ENCODE data around the gene KCNAB2. TPM values are rescaled to one million over a fixed set of nuclear protein-coding genes. Genes with fewer than 3 reads are reported as not detected.

KCNAB2 gene
- total RNA-seq, 1 donor from 2014 or later, result 18.5 TPM

DNA sequence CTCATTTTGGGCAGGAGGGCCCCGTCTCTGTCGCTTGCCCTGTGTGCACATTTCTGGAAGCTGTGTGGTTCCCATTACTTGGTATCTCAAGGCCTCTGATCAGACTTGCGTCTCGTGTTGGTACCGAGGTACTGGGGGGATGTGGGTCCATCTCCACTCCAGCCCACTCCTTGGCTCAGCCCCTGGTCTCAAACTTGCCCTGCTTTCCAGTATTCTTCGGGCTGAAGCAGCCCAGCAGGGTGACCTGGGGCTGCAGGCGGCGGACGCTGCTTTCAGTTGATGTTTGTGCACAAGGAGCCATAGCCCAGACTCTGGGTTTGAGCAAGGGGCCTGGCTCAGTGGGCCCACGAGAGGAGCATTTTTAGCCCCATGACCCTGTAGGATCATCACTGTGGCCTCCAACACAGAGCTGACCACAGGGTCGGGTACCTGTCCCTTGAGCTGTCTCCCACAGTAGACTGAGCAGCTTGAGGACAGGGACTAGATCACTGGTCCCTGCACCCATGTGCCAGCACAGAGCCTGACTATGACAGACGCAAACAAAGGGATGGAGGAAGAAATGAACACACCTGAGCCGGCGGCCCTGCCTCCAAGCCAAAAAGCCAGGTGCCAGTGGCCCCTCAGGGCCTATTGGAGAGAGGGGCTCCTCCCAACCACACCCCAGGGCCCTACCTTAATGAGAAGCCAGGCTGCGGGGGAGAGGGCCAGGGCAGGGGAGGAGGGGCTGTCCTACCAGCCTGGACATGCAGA, 87.6 kb downstream of the KCNAB2 start:
- intact Hi-C loops (cut with micrococcal nuclease), result no loop called here
- DNase-seq (peak; percentile 4), ATAC-seq (no peak)

DNA sequence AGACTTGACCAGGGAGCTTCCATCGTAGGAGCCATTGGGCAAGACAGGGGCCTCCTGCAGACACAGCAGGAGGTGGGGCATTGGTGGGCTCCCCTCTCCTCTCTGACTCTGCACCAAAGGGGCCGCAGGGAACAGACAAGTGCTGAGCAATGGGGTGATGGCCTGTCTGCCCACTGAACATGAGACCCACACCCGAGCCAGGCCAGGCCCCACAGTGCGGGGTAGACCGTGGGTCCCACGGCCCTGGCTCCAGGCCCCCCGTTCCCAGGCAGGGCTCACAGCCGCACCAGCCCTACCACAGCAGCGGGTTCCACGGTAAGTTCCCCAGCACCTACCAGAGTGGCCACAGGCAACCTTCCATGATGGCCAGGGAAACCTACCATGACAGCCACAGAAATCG, 88.5 kb downstream of the KCNAB2 start:
- DNase-seq (peak; percentile 11), ATAC-seq (no peak)
- intact Hi-C loops (cut with micrococcal nuclease), result no loop called here

DNA sequence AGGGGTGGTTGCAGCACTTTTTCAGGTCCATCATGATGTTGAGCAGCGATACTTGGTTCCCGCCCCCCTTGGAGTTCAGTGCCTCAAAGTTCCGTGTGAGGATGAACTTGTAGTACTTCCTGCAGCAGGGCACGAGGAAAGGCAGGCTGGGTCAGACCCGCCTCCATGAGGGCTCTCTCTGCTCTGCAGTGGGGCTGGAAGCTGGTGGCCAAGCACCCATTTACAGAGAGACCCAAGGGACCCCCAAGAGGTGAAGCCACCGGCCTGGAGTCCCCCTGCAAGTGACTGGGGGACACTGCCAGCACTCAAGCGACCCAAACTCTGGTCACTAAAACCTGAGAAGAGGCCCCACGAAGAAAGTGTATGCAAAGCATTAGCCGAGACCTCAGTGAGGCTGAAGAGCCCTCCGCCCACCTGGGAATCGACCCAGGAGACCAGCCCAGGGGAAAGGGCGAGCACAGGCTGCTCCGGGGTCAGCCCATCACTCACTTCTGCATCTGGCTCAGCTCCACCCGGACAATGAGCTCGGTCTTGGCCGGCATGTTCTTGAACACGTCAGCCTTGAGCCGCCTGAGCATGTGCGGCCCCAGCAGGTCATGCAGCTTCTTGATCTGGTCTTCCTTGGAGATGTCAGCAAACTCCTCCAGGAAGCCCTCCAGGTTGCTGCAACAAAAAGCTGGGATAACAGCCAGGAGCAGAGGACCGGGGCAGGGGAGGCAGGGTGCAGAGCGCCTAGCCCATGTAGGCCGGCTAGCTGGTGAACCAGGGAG, 89.2 kb downstream of the KCNAB2 start:
- intact Hi-C loops (cut with micrococcal nuclease), result no loop called here
- peak; percentile 13 for DNase-seq
- no peak for ATAC-seq

DNA sequence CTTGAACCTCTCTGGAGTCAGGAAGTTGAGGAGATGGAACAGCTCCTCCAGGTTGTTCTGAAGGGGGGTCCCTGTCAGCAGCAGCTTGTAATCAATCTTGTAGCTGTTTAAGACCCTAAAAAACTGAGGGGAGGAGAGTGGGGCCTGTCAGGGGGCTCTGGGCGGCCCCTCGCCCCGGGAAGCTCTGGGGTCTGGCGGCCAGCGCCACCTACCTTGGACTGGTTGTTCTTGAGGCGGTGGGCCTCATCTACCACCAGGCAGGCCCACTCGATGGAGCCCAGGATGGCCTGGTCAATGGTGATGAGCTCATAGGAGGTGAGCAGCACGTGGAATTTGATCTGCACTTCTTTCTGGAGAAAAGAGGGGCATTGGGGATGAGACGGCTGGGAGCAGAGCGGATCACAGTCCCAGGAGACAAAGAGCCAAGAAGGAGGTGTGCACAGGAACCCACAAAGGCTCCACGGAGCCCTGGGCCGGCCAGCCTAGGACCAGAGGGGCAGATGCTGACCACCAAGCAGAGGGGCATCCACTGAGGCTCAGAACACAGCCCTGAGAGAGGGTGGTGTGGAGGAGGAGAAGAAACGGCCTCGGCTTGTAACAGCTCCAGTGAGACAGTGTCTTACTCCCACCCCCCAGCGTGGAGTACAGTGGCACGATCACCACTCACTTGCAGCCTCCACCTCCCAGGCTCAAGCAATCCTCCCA, 91.0 kb downstream of the KCNAB2 start:
- ATAC-seq (no peak), DNase-seq (peak; percentile 3)
- intact Hi-C loops (cut with micrococcal nuclease), result no loop called here

DNA sequence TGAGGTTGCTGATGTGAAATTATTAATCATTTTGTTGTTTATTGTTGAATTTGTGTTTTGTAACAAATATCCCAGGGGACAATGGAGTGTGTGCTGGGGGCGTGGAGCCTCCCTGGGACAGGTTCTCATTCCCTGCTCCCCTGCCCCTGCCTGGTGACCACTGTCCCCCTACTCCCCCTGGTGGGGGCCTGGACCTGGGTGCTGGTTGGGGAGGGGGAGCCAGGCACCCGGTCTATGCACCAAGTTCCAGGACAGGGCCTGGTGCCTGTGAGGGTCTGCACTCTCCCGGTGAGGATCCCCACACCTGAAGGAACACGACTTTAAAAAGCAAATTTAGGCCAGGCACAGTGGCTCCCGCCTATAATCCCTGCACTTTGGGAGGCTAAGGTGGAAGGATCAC, 92.1 kb downstream of the KCNAB2 start:
- intact Hi-C loops (cut with micrococcal nuclease), result no loop called here
- DNase-seq, result peak; percentile 7
- no peak for ATAC-seq

DNA sequence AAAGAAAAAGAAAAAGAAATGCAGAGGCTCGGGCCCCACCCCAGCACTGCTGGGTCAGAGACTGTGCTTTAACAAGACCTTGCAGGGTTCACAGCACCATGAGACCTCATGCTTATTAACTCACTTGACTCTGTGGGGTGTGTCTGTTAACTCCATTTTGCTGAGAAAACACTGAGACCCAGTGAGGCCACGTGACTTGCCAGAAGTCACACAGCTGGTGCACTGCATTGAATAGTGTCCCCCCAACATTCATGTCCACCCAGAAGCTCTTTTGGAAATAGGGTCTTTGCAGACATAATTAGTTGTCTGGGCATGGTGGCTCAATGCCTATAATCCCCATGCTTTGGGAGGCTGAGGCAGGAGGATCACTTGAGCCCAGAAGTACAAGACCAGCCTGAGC, 94.7 kb downstream of the KCNAB2 start:
- ATAC-seq (no peak), DNase-seq (peak; percentile 3)
- intact Hi-C loops (cut with micrococcal nuclease), result no loop called here

DNA sequence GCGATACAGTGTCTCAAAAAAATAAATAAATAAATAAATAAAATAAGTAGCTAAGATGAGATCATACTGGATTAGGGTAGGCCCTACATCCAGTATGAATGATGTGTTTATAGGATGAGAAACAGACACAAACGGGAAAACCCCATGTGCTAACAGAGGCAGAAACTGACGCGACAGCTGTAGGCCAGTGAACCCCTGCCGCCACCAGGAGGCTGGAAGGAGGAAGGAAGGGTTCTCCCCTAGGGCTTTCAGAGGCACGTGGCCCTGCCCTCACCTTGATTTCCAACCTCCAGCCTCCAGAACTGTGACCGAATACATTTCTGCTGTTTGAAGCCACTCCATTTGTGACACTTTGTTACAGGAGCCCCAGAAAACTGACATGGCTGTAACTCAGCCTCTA, 95.9 kb downstream of the KCNAB2 start:
- intact Hi-C loops (cut with micrococcal nuclease), result no loop called here
- DNase-seq (peak; percentile 2), ATAC-seq (no peak)

DNA sequence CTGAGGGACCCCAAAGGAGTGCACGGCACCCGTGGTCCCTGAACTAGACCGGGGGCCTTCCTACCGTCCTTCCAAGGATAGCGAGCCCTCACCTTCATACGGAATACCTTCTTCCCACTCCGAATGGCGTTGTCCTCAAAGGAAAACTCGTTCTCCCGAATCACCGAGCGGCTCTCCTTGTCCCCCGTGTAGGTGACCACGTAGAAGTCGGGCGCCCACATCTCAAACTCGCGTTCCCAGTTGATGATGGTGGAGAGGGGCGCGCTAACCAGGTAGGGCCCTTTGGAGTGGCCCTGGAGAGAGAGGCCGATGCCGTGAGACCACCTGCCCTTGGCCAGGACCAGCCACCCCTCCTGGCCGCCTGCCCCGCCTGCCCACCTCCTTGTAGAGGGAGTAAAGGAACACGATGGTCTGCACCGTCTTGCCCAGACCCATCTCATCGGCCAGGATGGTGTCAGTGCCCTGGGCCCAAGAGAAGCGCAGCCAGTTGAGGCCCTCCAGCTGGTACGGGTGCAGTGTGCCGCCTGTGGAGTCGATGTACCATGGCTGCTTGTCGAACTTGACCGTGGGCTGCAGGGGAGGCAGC, 96.4 kb downstream of the KCNAB2 start:
- ATAC-seq (no peak), DNase-seq (no peak)
- intact Hi-C loops (cut with micrococcal nuclease), result no loop called here

DNA sequence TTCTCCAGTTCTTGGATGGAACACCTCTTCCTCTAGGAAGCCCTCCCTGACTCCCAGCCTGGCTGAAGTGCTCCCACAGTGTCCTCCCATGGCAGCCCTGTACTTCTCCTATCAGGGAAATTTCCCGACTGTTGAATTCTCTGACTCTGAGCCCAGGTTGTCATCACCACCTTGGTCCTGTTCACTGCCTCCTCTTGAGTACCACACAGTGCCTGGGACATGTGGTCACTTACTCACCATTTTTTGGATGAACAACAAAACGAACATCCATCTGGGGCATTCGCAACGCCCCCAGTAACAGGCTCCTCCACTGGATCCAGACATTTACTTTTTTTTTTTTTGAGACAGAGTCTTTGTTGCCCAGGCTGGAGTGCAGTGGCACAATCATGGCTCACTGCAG, 97.0 kb downstream of the KCNAB2 start:
- intact Hi-C loops (cut with micrococcal nuclease), result no loop called here
- DNase-seq (no peak), ATAC-seq (no peak)

DNA sequence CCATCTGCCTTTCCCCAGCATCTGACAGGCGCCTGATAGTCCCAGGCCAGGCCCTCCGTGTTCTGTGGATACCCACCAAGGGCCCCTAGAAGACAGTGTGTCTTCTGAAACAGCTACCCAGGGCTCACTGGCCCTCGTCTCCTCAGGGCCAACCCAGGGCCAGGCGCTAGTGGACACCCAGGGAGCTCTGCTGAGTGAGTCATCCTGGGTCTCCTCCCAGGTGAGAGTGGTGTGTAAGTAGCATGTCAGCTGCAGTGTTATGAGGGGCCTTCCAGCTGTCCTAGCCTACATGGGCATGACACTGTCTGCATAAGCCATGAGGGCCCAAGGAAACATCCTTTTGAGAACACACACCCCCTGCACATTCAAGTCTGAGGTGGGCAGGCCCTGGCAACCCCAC, 97.7 kb downstream of the KCNAB2 start:
- intact Hi-C loops (cut with micrococcal nuclease), result no loop called here
- ATAC-seq (no peak), DNase-seq (no peak)

DNA sequence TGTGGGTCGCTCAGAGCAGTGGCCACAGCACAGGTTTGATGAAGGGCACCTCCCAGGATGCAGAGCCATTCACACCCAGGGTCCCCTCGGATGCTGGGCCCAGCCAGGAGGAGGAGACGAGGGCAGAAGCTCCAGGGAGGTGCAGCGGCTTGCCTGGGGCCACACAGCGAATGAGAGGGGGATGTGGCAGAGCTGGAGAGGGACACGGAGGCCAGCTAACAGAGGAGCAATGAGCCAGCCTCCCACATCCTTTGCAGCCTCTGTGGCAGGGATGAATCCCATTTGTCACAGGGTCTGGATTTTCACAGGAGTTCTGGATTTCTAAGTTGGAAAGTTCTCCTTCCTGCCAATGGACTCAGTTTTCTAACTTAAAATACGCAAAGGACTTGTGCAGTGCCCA, 98.5 kb downstream of the KCNAB2 start:
- intact Hi-C loops (cut with micrococcal nuclease), result no loop called here
- DNase-seq (no peak), ATAC-seq (no peak)

DNA sequence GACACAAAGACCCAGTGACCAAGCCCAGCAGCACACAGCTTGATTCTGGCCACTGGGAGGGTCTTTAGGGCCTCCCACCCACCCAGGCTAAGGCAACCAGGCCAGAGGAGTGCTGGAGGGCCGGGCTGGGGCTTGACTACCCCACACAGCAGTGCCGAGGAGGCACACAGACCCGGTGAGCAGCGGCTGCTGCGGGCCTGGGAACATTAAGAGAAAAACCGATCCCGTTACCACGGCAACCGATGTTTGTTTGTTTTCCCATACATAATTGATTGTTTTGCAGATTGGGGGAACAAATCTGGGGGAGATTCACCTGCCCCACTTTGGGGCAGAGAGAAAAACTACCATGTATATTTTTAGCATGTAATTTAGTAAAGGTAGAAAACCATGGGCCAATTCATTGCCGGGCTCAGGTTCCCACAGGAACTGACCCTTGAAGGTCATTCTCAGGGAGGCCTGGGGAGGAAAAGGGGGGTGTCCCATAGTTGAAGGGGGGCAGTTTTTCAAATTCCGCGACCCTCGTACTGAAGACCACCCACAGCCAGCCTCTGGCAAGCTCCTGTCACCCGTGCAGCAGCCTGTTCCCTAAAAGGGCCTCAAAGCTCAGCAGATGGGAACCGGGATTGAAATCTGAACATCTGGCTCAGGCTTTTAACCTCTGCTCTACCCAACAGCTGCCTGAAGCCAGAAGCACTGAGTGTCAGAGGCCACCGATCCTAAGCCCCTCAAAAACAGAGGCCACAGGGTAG, 99.1 kb downstream of the KCNAB2 start:
- ATAC-seq (no peak), DNase-seq (no peak)
- intact Hi-C loops (cut with micrococcal nuclease), result no loop called here

DNA sequence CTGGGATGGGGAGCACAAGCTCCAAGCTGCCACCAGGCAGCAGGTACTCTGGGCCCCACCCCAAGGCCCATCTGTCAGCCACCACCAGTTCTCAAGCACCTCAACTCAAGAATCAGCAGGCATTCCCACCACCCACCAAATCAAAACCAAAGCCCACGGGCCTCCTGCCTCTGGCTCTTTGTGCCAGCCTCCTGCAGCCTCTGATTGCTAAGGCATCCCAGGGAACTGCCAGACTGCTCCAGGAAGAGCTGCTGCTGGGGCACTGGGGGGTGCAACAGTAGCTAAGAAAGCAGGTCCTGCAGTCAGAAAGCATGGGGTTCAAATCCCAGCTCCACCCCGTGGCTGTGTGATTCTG, 99.7 kb downstream of the KCNAB2 start:
- DNase-seq (no peak), ATAC-seq (no peak)
- intact Hi-C loops (cut with micrococcal nuclease), result no loop called here

DNA sequence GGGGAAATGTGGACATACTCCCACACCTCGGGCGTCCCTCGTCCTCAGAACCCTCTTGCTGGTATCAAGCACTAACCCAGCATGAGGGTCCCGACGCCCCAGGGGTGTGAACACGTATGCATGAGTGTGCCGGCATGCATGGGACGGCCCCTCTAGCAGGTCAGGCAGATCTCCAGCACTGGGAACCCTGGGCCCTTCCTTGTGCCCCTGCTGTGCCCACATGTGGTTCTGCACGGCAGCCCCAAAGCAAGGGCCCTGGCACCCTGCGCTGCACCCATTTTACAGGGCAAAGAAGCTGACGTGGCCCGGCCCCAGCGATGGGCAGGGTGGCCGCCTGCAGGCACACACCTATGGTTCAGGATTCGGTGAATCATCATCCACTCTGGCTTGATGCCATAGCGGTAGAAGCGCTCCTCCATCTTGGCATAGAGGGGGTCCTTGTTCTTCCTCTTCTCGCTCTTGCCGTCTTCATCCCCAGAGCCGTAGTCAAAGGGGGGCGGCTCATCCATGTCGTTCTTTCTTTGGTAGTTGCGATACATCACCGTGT, 100.2 kb downstream of the KCNAB2 start:
- ATAC-seq (no peak), DNase-seq (no peak)
- intact Hi-C loops (cut with micrococcal nuclease), result no loop called here

DNA sequence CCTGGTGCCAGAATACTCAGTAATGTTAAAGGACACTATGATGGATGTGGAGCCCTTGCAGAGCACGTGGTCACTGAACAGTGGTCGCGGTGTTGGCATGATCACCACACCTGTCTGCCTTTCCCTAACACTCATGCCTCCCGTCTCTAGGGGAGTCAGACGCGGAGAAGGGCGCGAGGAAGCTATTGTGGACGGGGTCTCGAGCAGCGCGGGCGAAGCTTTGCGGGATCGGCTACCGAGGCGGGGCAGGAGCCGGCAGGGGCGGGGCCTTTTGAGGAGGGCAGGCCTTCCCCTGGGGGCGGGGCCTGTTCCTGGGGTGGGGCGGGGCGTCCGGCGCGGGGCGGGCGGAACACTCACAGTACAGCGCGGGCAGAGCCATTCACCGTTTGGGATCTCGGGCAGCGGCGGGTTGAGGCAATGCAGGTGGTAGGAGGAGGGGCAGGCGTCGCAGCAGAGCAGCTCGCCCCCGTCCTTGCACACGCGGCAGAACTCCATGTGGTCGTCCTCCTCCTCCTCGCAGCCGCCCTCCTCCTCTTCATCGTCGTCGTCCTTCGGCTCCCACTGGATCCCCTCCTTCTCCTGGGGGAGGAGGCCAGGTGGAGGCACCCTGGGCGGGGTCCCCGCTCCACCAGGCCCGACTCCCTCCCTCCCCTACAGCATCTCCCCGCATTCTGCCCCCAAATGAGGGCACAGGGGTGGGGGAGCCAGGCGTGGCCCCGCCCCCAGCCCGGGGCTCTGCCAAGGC, 103.0 kb downstream of the KCNAB2 start:
- intact Hi-C loops (cut with micrococcal nuclease), result no loop called here
- peak; percentile 62 for DNase-seq
- peak; percentile 75 for ATAC-seq

DNA sequence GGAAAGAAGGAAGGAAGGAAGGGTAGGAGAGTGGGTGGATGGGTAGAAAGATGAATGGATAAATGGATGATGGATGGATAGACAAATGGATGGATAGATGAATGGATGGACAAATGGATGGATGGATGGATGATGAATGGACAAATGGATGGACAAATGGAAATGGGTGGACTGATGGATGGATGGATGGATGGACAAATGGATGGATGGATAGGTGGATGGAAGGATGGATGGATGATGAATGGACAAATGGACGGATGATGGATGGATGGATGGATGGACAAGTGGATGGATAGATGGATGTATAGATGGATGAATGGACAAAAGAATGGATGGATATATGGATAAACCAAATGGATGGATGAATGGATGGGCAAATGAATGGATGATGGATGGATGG, 103.9 kb downstream of the KCNAB2 start:
- DNase-seq (no peak), ATAC-seq (no peak)
- intact Hi-C loops (cut with micrococcal nuclease), result no loop called here

DNA sequence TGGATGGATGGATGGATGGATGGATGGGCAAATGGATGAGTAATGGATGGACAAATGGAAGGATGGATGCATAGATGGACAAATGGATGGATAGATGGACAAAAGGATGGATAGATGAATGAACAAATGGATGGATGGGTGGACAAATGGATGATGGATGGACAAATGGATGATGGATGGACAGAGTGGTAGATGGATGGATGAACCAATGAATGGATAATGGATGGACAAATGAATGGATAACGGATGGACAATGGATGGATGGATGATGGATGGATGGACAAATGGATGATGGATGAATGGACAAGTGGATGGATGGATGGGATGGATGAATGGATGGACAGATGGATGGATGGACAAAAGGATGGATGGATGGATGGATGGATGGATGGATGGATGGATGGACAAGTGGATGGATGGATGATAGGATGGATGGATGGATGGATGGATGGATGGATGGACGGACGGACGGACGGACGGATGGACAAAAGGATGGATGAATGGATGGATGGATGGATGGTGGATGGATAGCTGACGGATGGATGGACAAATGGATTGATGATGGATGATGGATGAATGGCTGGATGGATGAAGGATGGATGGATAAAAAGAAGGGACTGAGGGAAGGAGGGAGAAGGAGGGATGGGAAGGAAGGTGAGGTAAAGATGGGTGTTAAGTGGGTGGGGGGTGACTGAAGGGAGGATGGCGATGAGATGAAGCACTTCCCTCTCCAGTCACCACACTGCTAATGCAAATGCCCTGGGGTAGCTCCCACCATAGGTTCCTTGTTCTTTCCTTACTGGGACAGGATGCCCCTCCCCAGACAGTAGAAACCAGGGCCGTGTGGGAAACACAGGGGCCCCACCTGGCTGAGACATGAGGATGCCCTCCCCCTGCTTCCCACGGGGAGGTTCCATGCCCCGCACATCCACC, 104.6 kb downstream of the KCNAB2 start:
- intact Hi-C loops (cut with micrococcal nuclease), result no loop called here
- DNase-seq (no peak), ATAC-seq (no peak)
